ENCODE measurements around the gene ATRIP. TPM values are rescaled to one million over a fixed set of nuclear protein-coding genes. Genes with fewer than 3 reads are reported as not detected.
A peak's percentile ranks its signal among the peaks of the same experiment; 100 is the strongest.

The ATRIP gene
- total and polyA plus RNA-seq, 9 donors, result 3.9 to 11.4 (median 6.4) TPM

GRCh38 chr3:48406443-48407431 lies 39.8 kb upstream of the ATRIP start:
- TF ChIP-seq POLR2A (IDR thresholded peaks at IDR 0.05), result no peak
- no peak for TF ChIP-seq EP300 (IDR thresholded peaks at IDR 0.05)
- TF ChIP-seq, protein P1, sequence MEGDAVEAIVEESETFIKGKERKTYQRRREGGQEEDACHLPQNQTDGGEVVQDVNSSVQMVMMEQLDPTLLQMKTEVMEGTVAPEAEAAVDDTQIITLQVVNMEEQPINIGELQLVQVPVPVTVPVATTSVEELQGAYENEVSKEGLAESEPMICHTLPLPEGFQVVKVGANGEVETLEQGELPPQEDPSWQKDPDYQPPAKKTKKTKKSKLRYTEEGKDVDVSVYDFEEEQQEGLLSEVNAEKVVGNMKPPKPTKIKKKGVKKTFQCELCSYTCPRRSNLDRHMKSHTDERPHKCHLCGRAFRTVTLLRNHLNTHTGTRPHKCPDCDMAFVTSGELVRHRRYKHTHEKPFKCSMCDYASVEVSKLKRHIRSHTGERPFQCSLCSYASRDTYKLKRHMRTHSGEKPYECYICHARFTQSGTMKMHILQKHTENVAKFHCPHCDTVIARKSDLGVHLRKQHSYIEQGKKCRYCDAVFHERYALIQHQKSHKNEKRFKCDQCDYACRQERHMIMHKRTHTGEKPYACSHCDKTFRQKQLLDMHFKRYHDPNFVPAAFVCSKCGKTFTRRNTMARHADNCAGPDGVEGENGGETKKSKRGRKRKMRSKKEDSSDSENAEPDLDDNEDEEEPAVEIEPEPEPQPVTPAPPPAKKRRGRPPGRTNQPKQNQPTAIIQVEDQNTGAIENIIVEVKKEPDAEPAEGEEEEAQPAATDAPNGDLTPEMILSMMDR (IDR thresholded peaks at IDR 0.05), result no peak
- Histone ChIP-seq H3K27ac (no peak overlapping the region), H3K9me3 (no peaks in the 10 kb centered on the region), H3K4me1 (ENCODE audit: insufficient read depth) (no peaks in the 10 kb centered on the region), H3K4me3 (no peak overlapping the region), H3K27me3 (no peaks in the 10 kb centered on the region), H3K36me3 (no peaks in the 10 kb centered on the region)
- intact Hi-C loops (cut with DNase I), result no loop called here
- peak in 1 of 5 donors; percentile 15 for DNase-seq
- 85 to 89% (median 87%) methylated on average over 18 of the region's 18 CpGs for WGBS, 3 donors

GRCh38 chr3:48407542-48408099 lies 38.9 kb upstream of the ATRIP start:
- intact Hi-C loops (cut with DNase I), result no loop called here
- TF ChIP-seq EP300 (IDR thresholded peaks at IDR 0.05), result no peak
- no peak for TF ChIP-seq POLR2A (IDR thresholded peaks at IDR 0.05)
- TF ChIP-seq, protein P1 (IDR thresholded peaks at IDR 0.05), result no peak
- H3K4me3 ChIP-seq, result no peak overlapping the region
- no peak overlapping the region for H3K27ac ChIP-seq
- 83 to 91% (median 85%) methylated on average over 8 of the region's 8 CpGs for WGBS, 3 donors
- H3K4me1 ChIP-seq (ENCODE audit: insufficient read depth), result no peaks in the 10 kb centered on the region
- no peak for DNase-seq
- H3K36me3 ChIP-seq, result no peaks in the 10 kb centered on the region
- H3K27me3 ChIP-seq, result no peaks in the 10 kb centered on the region
- no peaks in the 10 kb centered on the region for H3K9me3 ChIP-seq

DNA sequence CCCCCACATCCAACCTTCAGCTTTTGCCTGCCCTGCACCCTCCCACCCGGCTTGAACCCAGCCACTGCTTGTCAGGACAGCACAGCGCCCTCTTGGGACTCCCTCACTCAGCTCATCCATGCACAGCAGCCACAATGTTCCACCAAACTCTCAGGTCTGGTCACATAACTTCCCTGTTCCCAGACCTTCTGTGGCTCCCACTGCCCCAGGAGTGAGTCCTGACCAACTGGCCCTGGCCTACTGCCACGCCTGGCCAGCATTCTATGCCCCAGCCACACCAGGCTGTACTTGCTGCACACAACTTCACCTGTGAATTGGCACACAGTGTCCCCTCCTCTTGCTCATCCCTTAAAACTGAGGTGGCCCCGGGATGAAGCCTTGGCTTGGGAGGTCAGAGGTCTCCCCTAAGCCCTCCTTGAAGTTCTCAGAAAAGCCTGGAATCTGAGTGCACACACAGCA lies 37.7 kb upstream of the ATRIP start:
- 70 to 85% (median 81%) methylated on average over 4 of the region's 4 CpGs for WGBS, 3 donors
- H3K9me3 ChIP-seq, result no peaks in the 10 kb centered on the region
- no peak overlapping the region for H3K27ac ChIP-seq
- no peaks in the 10 kb centered on the region for H3K36me3 ChIP-seq
- intact Hi-C loops (cut with DNase I), result no loop called here
- no peaks in the 10 kb centered on the region for H3K4me1 ChIP-seq (ENCODE audit: insufficient read depth)
- peak in 2 of 5 donors; percentile 13 to 15 for DNase-seq
- TF ChIP-seq POLR2A (IDR thresholded peaks at IDR 0.05) (no peak), EP300 (IDR thresholded peaks at IDR 0.05) (no peak)
- TF ChIP-seq, protein P1 (IDR thresholded peaks at IDR 0.05), result no peak
- H3K4me3 ChIP-seq, result no peak overlapping the region
- no peaks in the 10 kb centered on the region for H3K27me3 ChIP-seq

DNA sequence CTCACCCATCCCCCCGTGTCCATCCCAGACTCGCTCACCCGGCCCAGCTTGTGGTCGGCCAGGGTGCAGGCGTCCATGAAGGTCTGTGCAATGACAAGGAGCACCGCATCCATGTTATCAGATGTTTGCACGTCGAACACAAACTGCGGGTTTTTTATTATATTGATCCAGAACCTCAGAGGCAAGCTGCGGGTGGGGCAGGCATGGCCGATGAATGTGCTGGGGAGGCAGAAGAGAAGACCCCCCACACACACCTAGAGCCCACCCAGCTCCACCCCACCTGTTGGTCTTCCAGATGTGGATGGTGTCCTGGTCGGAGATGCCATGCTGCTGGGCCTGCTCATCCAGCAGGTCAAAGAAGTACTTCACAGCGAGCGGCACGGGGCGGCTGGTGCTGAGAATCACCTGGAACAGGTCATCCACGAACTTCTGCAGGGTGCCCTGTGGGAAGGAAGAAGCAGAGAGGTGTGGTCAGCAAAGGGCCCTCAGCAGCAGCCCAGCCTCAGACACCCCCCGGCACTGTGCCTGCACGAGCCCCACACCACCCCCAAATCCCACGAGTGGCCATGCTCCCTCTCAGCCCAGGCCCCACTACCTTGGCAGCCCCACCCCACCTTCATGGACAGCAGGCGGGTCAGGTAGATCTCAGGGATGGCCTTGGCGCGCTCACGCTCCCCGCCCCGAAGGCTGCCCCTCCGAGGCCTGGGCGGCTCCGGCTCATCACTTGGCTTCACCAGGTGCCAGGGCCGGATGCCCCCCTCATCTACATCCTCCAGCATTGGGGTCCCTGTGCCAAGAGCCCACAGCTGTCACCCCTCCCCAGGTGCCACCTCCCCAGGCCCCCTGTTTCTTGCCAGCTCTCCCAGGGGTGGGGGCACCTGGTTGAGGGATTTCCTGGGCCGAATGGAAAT lies 37.0 kb upstream of the ATRIP start:
- Histone ChIP-seq H3K27me3 (no peaks in the 10 kb centered on the region), H3K9me3 (no peaks in the 10 kb centered on the region), H3K4me1 (ENCODE audit: insufficient read depth) (no peaks in the 10 kb centered on the region), H3K4me3 (no peak overlapping the region), H3K27ac (no peak overlapping the region), H3K36me3 (no peaks in the 10 kb centered on the region)
- intact Hi-C loops (cut with DNase I), result no loop called here
- TF ChIP-seq, protein P1 (IDR thresholded peaks at IDR 0.05), result no peak
- TF ChIP-seq EP300 (IDR thresholded peaks at IDR 0.05) (no peak), POLR2A (IDR thresholded peaks at IDR 0.05) (no peak)
- DNase-seq, result peak in 4 of 5 donors; percentile 7 to 21 (median 18)
- WGBS, 3 donors, result 89 to 92% (median 90%) methylated on average over 31 of the region's 31 CpGs
